Measurements from ENCODE around the gene C14orf180. TPM values are rescaled to one million over a fixed set of nuclear protein-coding genes. Genes with fewer than 3 reads are reported as not detected.

Gene C14orf180
- total and polyA plus RNA-seq, 12 donors = 13.8 to 139 (median 75.1) TPM

DNA sequence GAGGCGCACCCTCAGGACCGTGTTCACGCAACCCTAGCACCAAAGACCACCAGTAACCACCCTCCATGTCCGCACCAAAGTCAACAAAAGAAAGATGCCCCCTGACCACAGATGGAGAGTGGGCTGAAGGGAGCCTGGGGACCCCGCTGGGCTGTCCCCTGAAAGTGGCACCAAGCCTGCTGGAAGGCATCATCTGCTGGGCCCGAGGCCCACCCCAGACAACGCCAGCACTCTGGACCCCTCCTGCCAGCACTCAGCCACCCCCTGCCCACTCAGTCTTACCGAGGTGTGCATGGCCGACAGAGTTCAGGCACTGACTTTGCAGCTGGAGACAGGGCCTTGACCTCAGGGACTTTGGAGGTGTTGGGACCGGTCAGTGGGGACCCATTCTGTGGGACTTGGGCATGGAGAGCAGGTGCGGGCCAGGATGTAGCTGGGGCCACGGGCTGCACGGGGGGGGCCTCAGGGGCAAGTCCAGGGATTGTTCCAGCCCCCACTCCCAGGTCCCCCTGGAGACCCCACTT, 59.4 kb downstream of the C14orf180 start:
- peaks cover 0 to 9% (median 3%) of the 10 kb centered on the region in 9 donors for H3K4me1 ChIP-seq
- 76 to 77% methylated on average over 13 of the region's 13 CpGs for WGBS, 2 donors
- H3K9me3 ChIP-seq = no peaks in the 10 kb centered on the region
- H3K36me3 ChIP-seq = no peaks in the 10 kb centered on the region
- intact Hi-C loops (cut with DNase I) = loop anchor here in 7 of 10 donors (2.0 to 10.0 kb wide), 10 partner anchors 74 to 564 kb away; partner anchors contain the start of gene KIF26A (in 3 of the 7)
- ATAC-seq (no peak), DNase-seq (no peak)
- H3K27ac ChIP-seq = no peak overlapping the region
- no peak overlapping the region for H3K4me3 ChIP-seq
- TF ChIP-seq, protein P1, sequence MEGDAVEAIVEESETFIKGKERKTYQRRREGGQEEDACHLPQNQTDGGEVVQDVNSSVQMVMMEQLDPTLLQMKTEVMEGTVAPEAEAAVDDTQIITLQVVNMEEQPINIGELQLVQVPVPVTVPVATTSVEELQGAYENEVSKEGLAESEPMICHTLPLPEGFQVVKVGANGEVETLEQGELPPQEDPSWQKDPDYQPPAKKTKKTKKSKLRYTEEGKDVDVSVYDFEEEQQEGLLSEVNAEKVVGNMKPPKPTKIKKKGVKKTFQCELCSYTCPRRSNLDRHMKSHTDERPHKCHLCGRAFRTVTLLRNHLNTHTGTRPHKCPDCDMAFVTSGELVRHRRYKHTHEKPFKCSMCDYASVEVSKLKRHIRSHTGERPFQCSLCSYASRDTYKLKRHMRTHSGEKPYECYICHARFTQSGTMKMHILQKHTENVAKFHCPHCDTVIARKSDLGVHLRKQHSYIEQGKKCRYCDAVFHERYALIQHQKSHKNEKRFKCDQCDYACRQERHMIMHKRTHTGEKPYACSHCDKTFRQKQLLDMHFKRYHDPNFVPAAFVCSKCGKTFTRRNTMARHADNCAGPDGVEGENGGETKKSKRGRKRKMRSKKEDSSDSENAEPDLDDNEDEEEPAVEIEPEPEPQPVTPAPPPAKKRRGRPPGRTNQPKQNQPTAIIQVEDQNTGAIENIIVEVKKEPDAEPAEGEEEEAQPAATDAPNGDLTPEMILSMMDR (IDR thresholded peaks at IDR 0.05) = no peak
- H3K27me3 ChIP-seq = peaks cover 0 to 56% (median 30%) of the 10 kb centered on the region in 7 donors

DNA sequence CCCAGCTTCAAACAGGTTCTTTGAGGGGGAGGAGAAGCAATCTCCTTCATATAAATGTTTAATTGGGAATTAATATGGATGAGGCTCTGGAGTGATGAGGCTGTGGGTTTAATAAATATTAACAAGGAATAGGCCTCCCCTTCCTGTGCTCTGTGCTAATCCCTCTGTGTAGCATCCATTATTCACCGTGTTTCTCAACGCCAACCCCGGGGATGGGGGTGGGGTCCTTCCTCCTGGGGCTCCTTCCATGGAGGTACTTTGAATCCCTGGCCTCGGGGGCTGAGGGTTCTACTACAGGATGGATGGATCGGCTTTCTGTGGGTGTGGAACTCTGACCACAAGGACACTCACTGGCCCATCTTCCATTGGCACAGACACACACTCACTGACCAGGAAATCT, 59.9 kb downstream of the C14orf180 start:
- WGBS, 2 donors = 52 to 57% methylated on average over 5 of the region's 5 CpGs
- Histone ChIP-seq H3K4me1 (peaks cover 0 to 11% (median 3%) of the 10 kb centered on the region in 9 donors), H3K27me3 (peaks cover 0 to 51% (median 25%) of the 10 kb centered on the region in 7 donors), H3K9me3 (no peaks in the 10 kb centered on the region), H3K36me3 (no peaks in the 10 kb centered on the region), H3K27ac (no peak overlapping the region), H3K4me3 (no peak overlapping the region)
- intact Hi-C loops (cut with DNase I) = loop anchor here in 7 of 10 donors (2.0 to 10.0 kb wide), 10 partner anchors 75 to 565 kb away; partner anchors contain the start of gene KIF26A (in 3 of the 7)
- DNase-seq (no peak), ATAC-seq (no peak)
- TF ChIP-seq, protein P1 (IDR thresholded peaks at IDR 0.05) = no peak

Other genes starting within 250 kb of the C14orf180 start
- gene TMEM179, start 25.0 kb downstream of the C14orf180 start, total RNA-seq = 1 to 10 TPM in 1 of 10 donors, under 1 TPM in 4, not detected in 5; 0.34 to 1.0 (median 0.42) TPM
- under 1 TPM; 0.17 to 0.22 TPM for gene TMEM179, start 25.0 kb downstream of the C14orf180 start, polyA plus RNA-seq
- gene INF2, start 109.9 kb downstream of the C14orf180 start, total RNA-seq = 10 to 100 TPM; 22.5 to 40.1 (median 27.7) TPM
- gene INF2, start 109.9 kb downstream of the C14orf180 start, polyA plus RNA-seq = 10 to 100 TPM; 27.0 to 73.8 TPM
- gene ADSS1, start 144.5 kb downstream of the C14orf180 start, total RNA-seq = 100 to 1,000 TPM; 159 to 295 (median 195) TPM
- gene ADSS1, start 144.5 kb downstream of the C14orf180 start, polyA plus RNA-seq = 100 to 1,000 TPM in 1 of 2 donors, 10 to 100 TPM in 1; 74.6 to 220 TPM
- 10 to 100 TPM; 43.3 to 69.6 (median 50.8) TPM for gene SIVA1, start 173.4 kb downstream of the C14orf180 start, total RNA-seq
- 100 to 1,000 TPM in 1 of 2 donors, 10 to 100 TPM in 1; 78.6 to 203 TPM for gene SIVA1, start 173.4 kb downstream of the C14orf180 start, polyA plus RNA-seq
- 100 to 1,000 TPM in 9 of 10 donors, 10 to 100 TPM in 1; 98.1 to 152 (median 141) TPM for gene AKT1, start 216.0 kb downstream of the C14orf180 start, total RNA-seq
- 100 to 1,000 TPM in 1 of 2 donors, 10 to 100 TPM in 1; 95.7 to 112 TPM for gene AKT1, start 216.0 kb downstream of the C14orf180 start, polyA plus RNA-seq
- 1 to 10 TPM; 4.3 to 9.2 (median 6.9) TPM for gene ZBTB42, start 221.3 kb downstream of the C14orf180 start, total RNA-seq
- gene ZBTB42, start 221.3 kb downstream of the C14orf180 start, polyA plus RNA-seq = 1 to 10 TPM; 1.8 to 5.9 TPM

Measured in heart right ventricle (tissue), 16 donors.